Endothelial cell of umbilical vein (primary cell): Measurements from ENCODE around the gene TMEM254. TPM values are rescaled to one million over a fixed set of nuclear protein-coding genes. Genes with fewer than 3 reads are reported as not detected.

Experiments used
- BruUV-seq: library from RNA; stranded (reverse); fragments of 400-500 nt; replicated peaks from 2 replicates; lab custom pipeline; 2021; lab: Mats Ljungman, UMichigan
- CTCF ChIA-PET: fragments of 300-600, 350-600 bp; sonication (Branson Sonifier 250); formaldehyde crosslinking; loops from one replicate; lab custom pipeline; 2021; ENCODE audit warnings: antibody characterized with exemption, inconsistent platforms; lab: Charles Lee
- POLR2A ChIA-PET: fragments of 300-600, 350-600 bp; sonication (Branson Sonifier 250); formaldehyde crosslinking; loops from one replicate; lab custom pipeline; 2021; ENCODE audit warnings: antibody characterized with exemption, inconsistent platforms; lab: Charles Lee
- DNase-seq: peaks from one replicate; pipeline ENCODE4 v3.0.0-alpha.2; 2011; ENCODE audit warnings: low read depth, low spot score
- FAIRE-seq: peaks from 2 replicates; lab custom pipeline; 2011; peaks lifted over from hg19 to GRCh38; lab: Jason Lieb, UNC
- H2AFZ ChIP-seq: 2 replicates; pipeline ENCODE4 v1.6.0; 2012; ENCODE audit warnings: low read depth, low read length, control low read depth, inconsistent platforms
- H3K27ac ChIP-seq: 2 replicates; pipeline ENCODE4 v1.5.1; 2011; ENCODE audit warnings: low read depth, mild to moderate bottlenecking, control low read depth, low read length, moderate library complexity; ENCODE audit not compliant: insufficient read depth
- H3K27me3 ChIP-seq, 2 experiments: 2 replicates each; pipeline versions ENCODE4 v1.6.0 to v1.6.1; 2011; ENCODE audit warnings: low read length in 2 of 2, mixed read lengths in 1 of 2; ENCODE audit not compliant: control insufficient read depth in 2 of 2, insufficient read depth in 2 of 2
- H3K36me3 ChIP-seq, 2 experiments: 2 replicates in 1 of 2; 3 replicates in 1 of 2; pipeline ENCODE4 v1.5.1; 2011; ENCODE audit warnings: low read length in 2 of 2, mild to moderate bottlenecking in 1 of 2, moderate library complexity in 1 of 2; ENCODE audit not compliant: control insufficient read depth in 2 of 2, insufficient read depth in 2 of 2; ENCODE audit errors: extremely low read depth in 1 of 2
- H3K4me1 ChIP-seq: 3 replicates; pipeline ENCODE4 v1.5.1; 2011; ENCODE audit warnings: mild to moderate bottlenecking, low read length; ENCODE audit not compliant: control insufficient read depth, insufficient read depth; ENCODE audit errors: extremely low read depth
- H3K4me2 ChIP-seq: 2 replicates; pipeline ENCODE4 v1.6.1; 2011; ENCODE audit warnings: low read length, control low read depth, mixed read lengths; ENCODE audit not compliant: insufficient read depth
- H3K4me3 ChIP-seq, 3 experiments: fragments of 200-600 bp in 1 of 3; sonication (generic), shearing (Covaris generic) in 1 of 3; replicated peaks in 1 of 3; 2 replicates each; pipeline ENCODE4 v1.5.1; 2011 to 2016; ENCODE audit warnings: control low read depth in 3 of 3, low read length in 3 of 3, mild to moderate bottlenecking in 2 of 3, inconsistent platforms in 1 of 3, low read depth in 1 of 3, moderate library complexity in 1 of 3; ENCODE audit not compliant: insufficient read depth in 1 of 3
- H3K79me2 ChIP-seq: 2 replicates; pipeline ENCODE4 v1.6.0; 2012; ENCODE audit warnings: low read length, inconsistent platforms; ENCODE audit not compliant: control insufficient read depth, insufficient read depth
- H3K9ac ChIP-seq: replicated peaks from 2 replicates; pipeline ENCODE3; 2011; ENCODE audit warnings: low read length, control low read depth; ENCODE audit not compliant: insufficient read depth; ENCODE audit errors: extremely low read depth
- H3K9me1 ChIP-seq: replicated peaks from 3 replicates; pipeline ENCODE4 v1.6.0; 2011; ENCODE audit warnings: mild to moderate bottlenecking, low read length; ENCODE audit not compliant: control insufficient read depth, insufficient read depth; ENCODE audit errors: extremely low read depth
- H3K9me3 ChIP-seq: replicated peaks from 2 replicates; pipeline ENCODE4 v1.5.1; 2012; ENCODE audit warnings: low read length, inconsistent platforms; ENCODE audit not compliant: control insufficient read depth, insufficient read depth
- H4K20me1 ChIP-seq: replicated peaks from 2 replicates; pipeline ENCODE3; 2011; ENCODE audit warnings: mild to moderate bottlenecking, low read length; ENCODE audit not compliant: control insufficient read depth, insufficient read depth; ENCODE audit errors: extremely low read depth
- CTCF ChIP-seq, 2 donors: IDR thresholded peaks; 1 replicate in 1 of 2; 2 replicates in 1 of 2; pipeline ENCODE4 v1.5.1; 2011; ENCODE audit warnings: low read length in 2 of 2, mild to moderate bottlenecking in 2 of 2, moderate library complexity in 2 of 2, control low read depth in 1 of 2, inconsistent platforms in 1 of 2, low read depth in 1 of 2; ENCODE audit not compliant: insufficient read depth in 1 of 2; ENCODE audit errors: extremely low read depth in 1 of 2
- EZH2 ChIP-seq: IDR thresholded peaks from 2 replicates; pipeline ENCODE4 v1.6.1; 2012; ENCODE audit warnings: borderline replicate concordance, low read depth, mild to moderate bottlenecking, moderate library complexity, low read length, inconsistent platforms; ENCODE audit not compliant: severe bottlenecking
- FOS ChIP-seq: IDR thresholded peaks from 2 replicates; pipeline ENCODE4 v1.6.1; 2011; ENCODE audit warnings: mild to moderate bottlenecking, low read length, moderate library complexity, borderline replicate concordance; ENCODE audit not compliant: insufficient read depth
- GATA2 ChIP-seq: IDR thresholded peaks from 2 replicates; pipeline ENCODE4 v1.7.0; 2011; ENCODE audit warnings: low read depth, mild to moderate bottlenecking, moderate library complexity, mixed read lengths, low read length; ENCODE audit not compliant: insufficient read length, insufficient read depth
- JUN ChIP-seq: IDR thresholded peaks from 2 replicates; pipeline ENCODE4 v1.6.1; 2011; ENCODE audit warnings: borderline replicate concordance, low read depth; ENCODE audit not compliant: insufficient read length, insufficient read depth
- MAX ChIP-seq: IDR thresholded peaks from 2 replicates; pipeline ENCODE4 v1.6.1; 2011; ENCODE audit not compliant: insufficient read depth, insufficient read length
- MYC ChIP-seq: IDR thresholded peaks from one replicate; pipeline ENCODE4 v1.6.1; 2011; ENCODE audit warnings: mild to moderate bottlenecking, low read depth, low read length
- POLR2A ChIP-seq: IDR thresholded peaks from 2 replicates; pipeline ENCODE4 v1.6.1; 2012; ENCODE audit warnings: low read depth, mild to moderate bottlenecking, control low read depth, low read length
- POLR2AphosphoS5 ChIP-seq: IDR thresholded peaks from 2 replicates; pipeline ENCODE4 v1.6.1; 2012; ENCODE audit warnings: low read depth, mild to moderate bottlenecking, control low read depth, low read length, moderate library complexity; ENCODE audit not compliant: insufficient read depth
- dilution Hi-C: fragments of 300-500 bp; cut with MboI; formaldehyde crosslinking; loops from one replicate; pipeline ENCODE4 v1.15.0; 2019; ENCODE audit warnings: low sequenced_read_pairs; ENCODE audit not compliant: extremely low pct_ligation_motif_present
- intact Hi-C: fragments of 100-400 bp; cut with micrococcal nuclease; formaldehyde crosslinking; loops from one replicate; pipeline ENCODE4 v1.10.0; 2022
- polyA plus RNA-seq, 4 experiments: library from polyadenylated mRNA; depleted of rRNA in 3 of 4; stranded (reverse) in 3 of 4; unstranded in 1 of 4; fragments of >200 nt; gene quantifications; 2 replicates each; pipeline versions ENCODE4 v1.2.1 to v1.2.3, GENCODE V29; 2011 to 2012; ENCODE audit warnings: missing spikeins in 1 of 4
- total RNA-seq: library from RNA; stranded (reverse); gene quantifications from 2 replicates; pipeline ENCODE4 v1.2.3, GENCODE V29; 2021

The TMEM254 gene
- total and polyA plus RNA-seq, 2 donors (not counting 3 experiments of a cell fraction or from before 2014, with no cell fraction given): 10.1 to 13.4 TPM

GRCh38 chr10:80108576-80109239 lies 30.2 kb downstream of the TMEM254 start:
- dilution Hi-C loops: no loop called here
- no peaks in the 10 kb centered on the region for H4K20me1 ChIP-seq
- ChIA-PET CTCF (interaction anchor here (1.3 to 1.9 kb wide), 2 partner anchors 11 to 62 kb away, joined by 4 to 6 read pairs; no protein-coding TSS in a partner anchor), POLR2A (no interaction called here)
- TF ChIP-seq EZH2: no peak
- no peak for TF ChIP-seq POLR2AphosphoS5
- TF ChIP-seq MYC: no peak
- TF ChIP-seq GATA2: no peak
- no peak for TF ChIP-seq JUN
- no peak for TF ChIP-seq CTCF (IDR thresholded peaks at IDR 0.05; ENCODE audit: extremely low read depth in 1 of 2, insufficient read depth in 1 of 2, low read depth in 1 of 2, low read length in 2 of 2)
- no peak for TF ChIP-seq FOS
- no peak for TF ChIP-seq MAX
- TF ChIP-seq POLR2A: no peak
- no peak overlapping the region for H3K4me3 ChIP-seq
- DNase-seq (no peak), FAIRE-seq (no peak)
- no peak overlapping the region for H3K27ac ChIP-seq
- no peak overlapping the region for H2AFZ ChIP-seq
- H3K9me3 ChIP-seq: no peaks in the 10 kb centered on the region
- H3K36me3 ChIP-seq: no peaks in the 10 kb centered on the region
- H3K27me3 ChIP-seq: peaks cover 2 to 4% of the 10 kb centered on the region in 2 experiments
- H3K9me1 ChIP-seq: no peaks in the 10 kb centered on the region
- H3K79me2 ChIP-seq: no peaks in the 10 kb centered on the region
- no TSS peak for BruUV-seq
- intact Hi-C loops: no loop called here
- no peak overlapping the region for H3K4me2 ChIP-seq
- no peak overlapping the region for H3K9ac ChIP-seq
- H3K4me1 ChIP-seq: no peaks in the 10 kb centered on the region
